Measurements from ENCODE around the gene VIPR2. TPM values are rescaled to one million over a fixed set of nuclear protein-coding genes. Genes with fewer than 3 reads are reported as not detected.
A peak's percentile ranks its signal among the peaks of the same experiment; 100 is the strongest.

The VIPR2 gene
- not detected in 2 replicates for total RNA-seq (2014; rRNA removed; shearing (Covaris generic); ENCODE audit: low replicate concordance)

- no peaks in the 10 kb centered on the region for H3K36me3 ChIP-seq (ENCODE audit: insufficient read depth, low read length)
- no peak within 1 kb of the TSS for H3K27ac ChIP-seq (ENCODE audit: low read length)
- no peaks in the 10 kb centered on the region for H4K20me1 ChIP-seq (ENCODE audit: insufficient read depth, low read depth, low read length)
- H2AFZ ChIP-seq (ENCODE audit: low read length): no peak within 1 kb of the TSS
- no peaks in the 10 kb centered on the region for H3K9me3 ChIP-seq (ENCODE audit: low read length)
- no peaks in the 10 kb centered on the region for H3K9me2 ChIP-seq (replicated peaks; ENCODE audit: insufficient read depth, low read length)
- peaks cover 5% of the 10 kb centered on the region for H3K4me1 ChIP-seq (ENCODE audit: low read length)
- no peak within 1 kb of the TSS for H3K4me3 ChIP-seq (ENCODE audit: low read length)
- no peak within 1 kb of the TSS for H3K4me2 ChIP-seq (ENCODE audit: low read depth, low read length, poor library complexity, severe bottlenecking)
- H3K9ac ChIP-seq (ENCODE audit: low read length): no peak within 1 kb of the TSS
- no peak for DNase-seq
- no peaks in the 10 kb centered on the region for H3K79me2 ChIP-seq (ENCODE audit: low read length)
- no peaks in the 10 kb centered on the region for H3K27me3 ChIP-seq (ENCODE audit: low read length)
These were observed at the start of gene VIPR2 for GRCh38 chr7:159144758-159145489. VIPR2 (minus strand) TSS chr7:159144867; CDS start chr7:159144771, 96 bp downstream.

GRCh38 chr7:159193543-159194090 lies 49.0 kb upstream of the VIPR2 start:
- H3K27ac ChIP-seq (ENCODE audit: low read length): no peak overlapping the region
- no peaks in the 10 kb centered on the region for H3K27me3 ChIP-seq (ENCODE audit: low read length)
- no peak overlapping the region for H3K9ac ChIP-seq (ENCODE audit: low read length)
- peaks cover 17% of the 10 kb centered on the region for H3K4me1 ChIP-seq (ENCODE audit: low read length)
- H3K9me2 ChIP-seq (replicated peaks; ENCODE audit: insufficient read depth, low read length): no peaks in the 10 kb centered on the region
- no peaks in the 10 kb centered on the region for H3K79me2 ChIP-seq (ENCODE audit: low read length)
- no peak overlapping the region for H2AFZ ChIP-seq (ENCODE audit: low read length)
- H3K9me3 ChIP-seq (ENCODE audit: low read length): no peaks in the 10 kb centered on the region
- H3K4me3 ChIP-seq (ENCODE audit: low read length): no peak overlapping the region
- no peak for DNase-seq
- H3K4me2 ChIP-seq (ENCODE audit: low read depth, low read length, poor library complexity, severe bottlenecking): no peak overlapping the region
- no peaks in the 10 kb centered on the region for H3K36me3 ChIP-seq (ENCODE audit: insufficient read depth, low read length)
- no peaks in the 10 kb centered on the region for H4K20me1 ChIP-seq (ENCODE audit: insufficient read depth, low read depth, low read length)

GRCh38 chr7:159192725-159193453 lies 48.2 kb upstream of the VIPR2 start:
- H3K27me3 ChIP-seq (ENCODE audit: low read length): no peaks in the 10 kb centered on the region
- DNase-seq: no peak
- no peaks in the 10 kb centered on the region for H3K36me3 ChIP-seq (ENCODE audit: insufficient read depth, low read length)
- no peaks in the 10 kb centered on the region for H4K20me1 ChIP-seq (ENCODE audit: insufficient read depth, low read depth, low read length)
- no peaks in the 10 kb centered on the region for H3K9me2 ChIP-seq (replicated peaks; ENCODE audit: insufficient read depth, low read length)
- no peak overlapping the region for H2AFZ ChIP-seq (ENCODE audit: low read length)
- H3K4me3 ChIP-seq (ENCODE audit: low read length): no peak overlapping the region
- no peak overlapping the region for H3K9ac ChIP-seq (ENCODE audit: low read length)
- H3K4me2 ChIP-seq (ENCODE audit: low read depth, low read length, poor library complexity, severe bottlenecking): no peak overlapping the region
- H3K4me1 ChIP-seq (ENCODE audit: low read length): peaks cover 17% of the 10 kb centered on the region
- H3K27ac ChIP-seq (ENCODE audit: low read length): no peak overlapping the region
- no peaks in the 10 kb centered on the region for H3K9me3 ChIP-seq (ENCODE audit: low read length)
- no peaks in the 10 kb centered on the region for H3K79me2 ChIP-seq (ENCODE audit: low read length)

- peak overlapping the region; percentile 42 for H3K4me2 ChIP-seq (ENCODE audit: low read depth, low read length, poor library complexity, severe bottlenecking)
- no peaks in the 10 kb centered on the region for H3K79me2 ChIP-seq (ENCODE audit: low read length)
- no peaks in the 10 kb centered on the region for H3K9me2 ChIP-seq (replicated peaks; ENCODE audit: insufficient read depth, low read length)
- peak; percentile 57 for DNase-seq
- no peaks in the 10 kb centered on the region for H3K36me3 ChIP-seq (ENCODE audit: insufficient read depth, low read length)
- peaks cover 17% of the 10 kb centered on the region for H3K4me1 ChIP-seq (ENCODE audit: low read length)
- no peaks in the 10 kb centered on the region for H4K20me1 ChIP-seq (ENCODE audit: insufficient read depth, low read depth, low read length)
- H2AFZ ChIP-seq (ENCODE audit: low read length): no peak overlapping the region
- no peaks in the 10 kb centered on the region for H3K9me3 ChIP-seq (ENCODE audit: low read length)
- H3K4me3 ChIP-seq (ENCODE audit: low read length): no peak overlapping the region
- H3K9ac ChIP-seq (ENCODE audit: low read length): no peak overlapping the region; the same call in 1 of the 2 replicates
- no peak overlapping the region for H3K27ac ChIP-seq (ENCODE audit: low read length)
- no peaks in the 10 kb centered on the region for H3K27me3 ChIP-seq (ENCODE audit: low read length)
These were observed 47.3 kb upstream of the VIPR2 start for GRCh38 chr7:159192013-159192412.

GRCh38 chr7:159191236-159191635 lies 46.6 kb upstream of the VIPR2 start:
- Histone ChIP-seq H3K4me1 (ENCODE audit: low read length) (peaks cover 17% of the 10 kb centered on the region), H2AFZ (ENCODE audit: low read length) (no peak overlapping the region), H3K9ac (ENCODE audit: low read length) (peak overlapping the region; percentile 12; the same call in 1 of the 2 replicates), H3K36me3 (ENCODE audit: insufficient read depth, low read length) (no peaks in the 10 kb centered on the region), H3K4me3 (ENCODE audit: low read length) (no peak overlapping the region; the same call in 1 of the 2 replicates), H3K9me3 (ENCODE audit: low read length) (no peaks in the 10 kb centered on the region), H3K27me3 (ENCODE audit: low read length) (no peaks in the 10 kb centered on the region), H3K79me2 (ENCODE audit: low read length) (no peaks in the 10 kb centered on the region), H3K4me2 (ENCODE audit: low read depth, low read length, poor library complexity, severe bottlenecking) (peak overlapping the region; percentile 42), H3K9me2 (replicated peaks; ENCODE audit: insufficient read depth, low read length) (no peaks in the 10 kb centered on the region), H3K27ac (ENCODE audit: low read length) (no peak overlapping the region), H4K20me1 (ENCODE audit: insufficient read depth, low read depth, low read length) (no peaks in the 10 kb centered on the region)
- DNase-seq: peak; percentile 59

- H3K9me3 ChIP-seq (ENCODE audit: low read length): no peaks in the 10 kb centered on the region
- H4K20me1 ChIP-seq (ENCODE audit: insufficient read depth, low read depth, low read length): no peaks in the 10 kb centered on the region
- H3K4me1 ChIP-seq (ENCODE audit: low read length): peaks cover 17% of the 10 kb centered on the region
- no peak overlapping the region for H2AFZ ChIP-seq (ENCODE audit: low read length)
- no peak overlapping the region for H3K4me2 ChIP-seq (ENCODE audit: low read depth, low read length, poor library complexity, severe bottlenecking)
- H3K9ac ChIP-seq (ENCODE audit: low read length): no peak overlapping the region
- H3K27me3 ChIP-seq (ENCODE audit: low read length): no peaks in the 10 kb centered on the region
- no peak for DNase-seq
- H3K79me2 ChIP-seq (ENCODE audit: low read length): no peaks in the 10 kb centered on the region
- H3K9me2 ChIP-seq (replicated peaks; ENCODE audit: insufficient read depth, low read length): no peaks in the 10 kb centered on the region
- H3K36me3 ChIP-seq (ENCODE audit: insufficient read depth, low read length): no peaks in the 10 kb centered on the region
- no peak overlapping the region for H3K27ac ChIP-seq (ENCODE audit: low read length)
- no peak overlapping the region for H3K4me3 ChIP-seq (ENCODE audit: low read length)
These were observed 43.3 kb upstream of the VIPR2 start for GRCh38 chr7:159188011-159188410.

- DNase-seq: no peak
- no peak overlapping the region for H3K4me3 ChIP-seq (ENCODE audit: low read length)
- no peaks in the 10 kb centered on the region for H3K9me3 ChIP-seq (ENCODE audit: low read length)
- H3K27ac ChIP-seq (ENCODE audit: low read length): no peak overlapping the region
- H4K20me1 ChIP-seq (ENCODE audit: insufficient read depth, low read depth, low read length): no peaks in the 10 kb centered on the region
- no peaks in the 10 kb centered on the region for H3K79me2 ChIP-seq (ENCODE audit: low read length)
- no peaks in the 10 kb centered on the region for H3K9me2 ChIP-seq (replicated peaks; ENCODE audit: insufficient read depth, low read length)
- no peak overlapping the region for H2AFZ ChIP-seq (ENCODE audit: low read length)
- H3K9ac ChIP-seq (ENCODE audit: low read length): no peak overlapping the region
- no peaks in the 10 kb centered on the region for H3K27me3 ChIP-seq (ENCODE audit: low read length)
- no peaks in the 10 kb centered on the region for H3K4me1 ChIP-seq (ENCODE audit: low read length)
- no peaks in the 10 kb centered on the region for H3K36me3 ChIP-seq (ENCODE audit: insufficient read depth, low read length)
- H3K4me2 ChIP-seq (ENCODE audit: low read depth, low read length, poor library complexity, severe bottlenecking): no peak overlapping the region
These were observed 34.6 kb upstream of the VIPR2 start for GRCh38 chr7:159179241-159179640.

GRCh38 chr7:159177284-159177953 lies 32.8 kb upstream of the VIPR2 start:
- no peak overlapping the region for H3K9ac ChIP-seq (ENCODE audit: low read length)
- H3K27me3 ChIP-seq (ENCODE audit: low read length): no peaks in the 10 kb centered on the region
- H3K27ac ChIP-seq (ENCODE audit: low read length): no peak overlapping the region
- DNase-seq: no peak
- no peaks in the 10 kb centered on the region for H3K9me3 ChIP-seq (ENCODE audit: low read length)
- H2AFZ ChIP-seq (ENCODE audit: low read length): no peak overlapping the region
- no peaks in the 10 kb centered on the region for H4K20me1 ChIP-seq (ENCODE audit: insufficient read depth, low read depth, low read length)
- no peaks in the 10 kb centered on the region for H3K9me2 ChIP-seq (replicated peaks; ENCODE audit: insufficient read depth, low read length)
- H3K4me2 ChIP-seq (ENCODE audit: low read depth, low read length, poor library complexity, severe bottlenecking): no peak overlapping the region
- H3K4me1 ChIP-seq (ENCODE audit: low read length): no peaks in the 10 kb centered on the region
- no peak overlapping the region for H3K4me3 ChIP-seq (ENCODE audit: low read length)
- no peaks in the 10 kb centered on the region for H3K79me2 ChIP-seq (ENCODE audit: low read length)
- no peaks in the 10 kb centered on the region for H3K36me3 ChIP-seq (ENCODE audit: insufficient read depth, low read length)

Data from Karpas-422 (cell line).